ENCODE data around the gene TMEM52B.
A peak's percentile ranks its signal among the peaks of the same experiment; 100 is the strongest.
"Not testable (repeated sequence)": the region's sequence is repeated elsewhere in the genome, so short reads cannot be mapped to it uniquely, and the experiment has no call there.

Gene TMEM52B

DNA sequence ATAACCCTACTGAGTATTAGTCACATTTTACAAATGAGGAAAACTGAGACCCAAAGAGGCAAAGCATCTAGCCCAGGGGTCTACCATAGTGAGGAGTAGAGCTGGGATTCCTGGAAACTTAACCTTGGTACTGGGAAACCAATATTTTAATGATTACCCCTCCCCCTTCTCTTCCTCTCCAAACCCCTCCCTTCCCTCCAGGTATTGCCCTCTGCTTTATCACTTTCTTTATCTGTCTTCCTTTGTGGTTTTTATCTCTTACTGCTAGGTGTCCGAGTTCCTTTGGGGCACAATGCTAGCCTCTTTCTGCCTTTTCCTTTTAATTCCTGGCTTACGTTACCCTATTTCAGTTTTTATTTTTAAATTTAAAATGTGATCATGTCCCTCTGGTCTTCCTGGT, 36.6 kb downstream of the TMEM52B start:
- DNase-seq (ENCODE audit: low read depth) = no peak
- TF ChIP-seq CTCF (conservative IDR thresholded peaks at IDR 0.05; ENCODE audit: low read depth, low read length) = no peak
- H3K4me3 ChIP-seq (ENCODE audit: low read depth, low read length) = peak overlapping the region; percentile 97

DNA sequence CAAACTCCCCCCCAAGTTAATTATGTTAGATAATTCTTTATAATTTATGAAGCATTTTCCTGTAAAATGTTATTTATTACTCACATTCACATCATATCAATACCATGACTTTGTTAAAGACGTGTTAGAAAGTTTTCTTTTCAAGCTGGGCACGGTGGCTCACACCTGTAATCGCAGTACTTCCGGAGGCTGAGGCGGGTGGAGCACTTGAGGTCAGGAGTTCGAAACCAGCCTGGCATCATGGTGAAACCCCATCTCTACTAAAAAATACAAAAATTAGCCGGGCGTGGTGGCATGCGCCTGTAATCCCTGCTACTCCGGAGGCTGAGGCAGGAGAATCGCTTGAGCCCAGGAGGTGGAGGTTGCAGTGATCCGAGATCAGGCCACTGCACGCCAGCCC, 37.1 kb downstream of the TMEM52B start:
- not testable (repeated sequence) for DNase-seq (ENCODE audit: low read depth); H3K4me3 ChIP-seq (ENCODE audit: low read depth, low read length)

DNA sequence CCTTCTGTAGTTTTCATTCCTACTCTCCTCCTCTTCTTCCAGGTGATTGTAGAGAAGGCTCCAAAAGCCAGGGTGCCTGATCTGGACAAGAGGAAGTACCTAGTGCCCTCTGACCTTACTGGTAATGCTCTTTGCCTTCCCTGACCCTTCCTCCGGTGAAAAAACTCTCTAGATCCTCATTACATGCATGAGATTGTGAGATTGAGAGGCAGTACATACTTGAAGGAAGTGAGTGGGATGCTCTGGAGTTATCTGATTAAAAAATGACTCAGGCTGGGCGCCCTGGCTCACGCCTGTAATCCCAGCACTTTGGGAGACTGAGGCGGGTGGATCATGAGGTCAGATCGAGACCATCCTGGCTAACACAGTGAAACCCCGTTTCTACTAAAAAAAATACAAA, 39.2 kb downstream of the TMEM52B start:
- no peak overlapping the region for H3K4me3 ChIP-seq (ENCODE audit: low read depth, low read length)
- no peak for TF ChIP-seq CTCF (conservative IDR thresholded peaks at IDR 0.05; ENCODE audit: low read depth, low read length)
- no peak for DNase-seq (ENCODE audit: low read depth)

GRCh38 chr12:10220398-10221077, 41.7 kb downstream of the TMEM52B start:
- peak; percentile 90 for DNase-seq (ENCODE audit: low read depth)
- H3K4me3 ChIP-seq (ENCODE audit: low read depth, low read length) = no peak overlapping the region
- TF ChIP-seq CTCF (conservative IDR thresholded peaks at IDR 0.05; ENCODE audit: low read depth, low read length) = no peak

- no peak overlapping the region for H3K4me3 ChIP-seq (ENCODE audit: low read depth, low read length)
- DNase-seq (ENCODE audit: low read depth) = no peak
- TF ChIP-seq CTCF (conservative IDR thresholded peaks at IDR 0.05; ENCODE audit: low read depth, low read length) = no peak
Observed at GRCh38 chr12:10221846-10222245, 43.0 kb downstream of the TMEM52B start.

DNA sequence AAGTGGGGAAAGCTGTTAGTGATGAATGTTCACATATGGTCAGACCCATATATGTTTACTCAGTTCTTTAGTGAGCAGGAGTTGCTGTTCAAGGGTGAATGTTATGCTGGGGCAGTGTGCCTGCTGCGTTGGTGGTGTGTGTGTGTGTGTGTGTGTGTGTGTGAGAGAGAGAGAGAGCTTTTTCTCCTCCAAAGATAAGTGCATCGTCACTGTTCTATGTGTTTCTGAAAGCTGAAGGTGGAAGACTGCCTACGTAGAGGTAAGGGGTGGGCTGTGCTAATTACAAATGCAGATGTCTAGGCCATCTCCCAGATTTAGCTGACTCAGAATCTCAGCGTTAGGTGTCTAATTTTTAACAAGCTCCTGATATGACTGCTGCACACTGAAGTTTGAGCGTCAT, 44.4 kb downstream of the TMEM52B start:
- DNase-seq (ENCODE audit: low read depth) = no peak

GRCh38 chr12:10225426-10225825, 46.6 kb downstream of the TMEM52B start:
- not testable (repeated sequence) for H3K4me3 ChIP-seq (ENCODE audit: low read depth, low read length)

More for the DNA sequence above, 44.4 kb downstream of the TMEM52B start:
- no peak overlapping the region for H3K4me3 ChIP-seq (ENCODE audit: low read depth, low read length)
- no peak for TF ChIP-seq CTCF (conservative IDR thresholded peaks at IDR 0.05; ENCODE audit: low read depth, low read length)

DNA sequence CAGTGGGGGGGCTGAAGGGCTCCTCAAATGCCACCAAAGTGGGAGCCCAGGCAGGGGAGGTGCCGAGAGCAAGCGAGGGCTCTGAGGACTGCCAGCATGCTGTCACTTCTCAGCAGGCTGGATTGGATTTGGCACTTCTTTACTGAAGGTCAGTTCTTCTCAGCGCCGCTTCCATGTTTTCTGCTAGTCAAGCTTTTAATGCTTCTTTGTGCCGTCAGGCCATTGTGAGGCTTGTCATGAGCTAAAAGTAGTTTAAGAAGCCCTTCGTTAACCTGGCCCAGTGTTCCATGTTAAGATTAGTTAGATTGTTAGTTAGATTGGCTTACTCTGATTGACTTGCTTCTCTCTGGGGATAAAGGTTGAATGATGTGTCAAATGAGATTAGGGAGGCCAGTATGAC, 47.3 kb downstream of the TMEM52B start:
- H3K4me3 ChIP-seq (ENCODE audit: low read depth, low read length) = no peak overlapping the region
- no peak for TF ChIP-seq CTCF (conservative IDR thresholded peaks at IDR 0.05; ENCODE audit: low read depth, low read length)
- no peak for DNase-seq (ENCODE audit: low read depth)

More at GRCh38 chr12:10225426-10225825, 46.6 kb downstream of the TMEM52B start:
- not testable (repeated sequence) for DNase-seq (ENCODE audit: low read depth)

Measured in choroid plexus epithelial cell (primary cell).